GM19467 (cell line): ENCODE measurements around the gene CCDC92.

Experiments used
- ATAC-seq: cut with Tn5 transposase; IDR thresholded peaks from one replicate; pipeline ENCODE4 v1.9.1; 2021; ENCODE audit warnings: mild to moderate bottlenecking, moderate library complexity; ENCODE audit not compliant: unreplicated experiment

CCDC92 gene

DNA sequence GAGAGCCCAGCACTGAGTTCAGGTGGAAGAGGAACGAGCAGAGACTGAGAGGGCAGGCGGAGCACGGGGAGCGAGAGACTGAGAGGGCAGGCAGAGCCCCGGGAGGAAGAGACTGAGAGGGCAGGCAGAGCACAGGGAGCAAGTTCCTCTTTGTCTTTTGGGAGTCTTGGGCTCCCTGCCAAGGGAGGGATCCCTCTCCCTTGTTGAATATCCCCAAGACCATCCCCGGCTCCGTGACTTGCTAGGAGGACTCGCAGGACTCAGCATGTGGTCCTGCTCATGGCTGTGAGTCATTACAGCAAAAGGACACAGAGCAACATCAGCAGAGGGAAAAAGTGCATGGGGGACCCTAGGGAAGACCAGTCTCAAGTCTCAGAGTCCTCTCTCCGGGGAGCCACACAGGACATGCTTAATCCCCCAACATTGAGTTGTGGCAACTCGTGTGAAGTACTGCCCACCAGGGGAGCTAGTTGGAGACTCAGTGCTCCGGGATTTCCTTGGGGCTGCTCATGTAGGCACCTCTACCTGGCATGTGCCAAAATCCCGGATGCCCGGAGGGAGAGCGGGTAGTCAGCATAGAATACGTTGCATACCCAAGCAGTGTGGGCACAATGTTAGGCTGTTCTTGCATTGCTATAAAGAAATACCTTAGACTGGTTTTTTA is 81.0 kb downstream of the CCDC92 start:
- no peak for ATAC-seq

DNA sequence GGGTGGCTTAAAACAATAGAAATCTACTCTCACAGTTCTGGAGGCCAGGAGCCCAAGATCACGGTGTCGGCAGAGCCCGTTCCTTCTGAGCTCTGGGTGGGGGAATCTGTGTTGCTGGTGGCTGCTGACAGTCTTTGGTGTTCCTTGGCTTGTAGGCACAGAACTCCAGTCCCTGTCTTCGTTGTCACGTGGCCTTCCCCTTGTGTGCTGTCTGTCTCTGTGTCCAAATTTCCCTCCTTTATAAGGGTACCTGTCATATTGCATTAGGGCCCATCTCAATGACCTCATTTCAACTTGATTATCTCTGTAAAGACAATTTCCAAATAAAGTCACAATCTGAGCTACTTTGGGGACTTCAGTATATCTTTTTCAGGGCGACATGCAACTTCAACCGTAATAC is 81.6 kb downstream of the CCDC92 start:
- no peak for ATAC-seq

DNA sequence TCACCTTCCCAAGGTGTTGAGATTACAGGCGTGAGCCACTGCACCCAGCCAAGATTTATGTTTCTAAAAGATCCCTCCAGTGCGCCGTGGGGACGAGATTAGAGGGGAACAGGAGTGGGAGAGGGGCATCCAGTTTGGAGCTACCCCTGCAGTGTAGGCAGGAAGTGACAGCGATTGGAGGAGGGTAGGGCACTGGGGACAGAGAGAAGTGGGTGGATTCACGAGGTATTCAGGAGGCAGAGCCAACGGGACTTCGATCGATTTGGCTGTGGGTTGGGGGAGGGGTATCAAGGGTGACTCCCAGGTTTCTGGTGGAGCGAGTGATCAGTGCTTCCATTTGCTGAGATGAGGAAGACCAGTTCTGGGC is 82.1 kb downstream of the CCDC92 start:
- no peak for ATAC-seq

DNA sequence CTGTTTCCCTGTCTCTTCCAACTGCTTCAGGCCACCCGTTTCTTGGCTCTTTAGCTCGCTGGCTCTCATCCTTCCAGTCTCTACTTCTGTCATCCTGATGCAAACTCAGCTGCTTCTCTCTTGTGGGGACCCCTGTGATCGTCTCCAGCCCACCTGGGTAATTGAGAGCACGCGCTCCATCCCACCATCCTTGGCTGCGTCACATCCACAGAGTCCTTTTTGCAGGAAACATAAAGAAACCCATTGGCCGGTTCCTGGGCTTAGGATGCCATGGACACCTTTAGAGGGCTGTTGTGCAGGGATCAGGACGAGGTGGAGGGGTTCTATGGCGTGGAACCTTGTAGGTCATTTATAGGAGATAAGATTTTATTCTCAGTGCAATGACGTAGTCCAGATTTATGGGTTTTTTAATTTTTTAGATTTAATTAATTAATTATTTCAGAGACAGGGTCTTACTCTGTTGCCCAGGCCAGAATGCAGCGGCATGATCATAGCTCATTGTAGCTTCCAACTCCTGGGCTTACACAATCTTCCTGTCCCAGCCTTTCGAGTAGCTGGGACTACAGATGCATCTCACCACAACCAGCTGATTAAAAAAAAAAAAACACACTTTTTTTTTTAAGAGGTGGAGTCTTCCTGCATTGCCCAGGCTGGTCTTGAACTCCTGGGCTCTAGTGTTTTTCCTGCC is 82.6 kb downstream of the CCDC92 start:
- no peak for ATAC-seq

DNA sequence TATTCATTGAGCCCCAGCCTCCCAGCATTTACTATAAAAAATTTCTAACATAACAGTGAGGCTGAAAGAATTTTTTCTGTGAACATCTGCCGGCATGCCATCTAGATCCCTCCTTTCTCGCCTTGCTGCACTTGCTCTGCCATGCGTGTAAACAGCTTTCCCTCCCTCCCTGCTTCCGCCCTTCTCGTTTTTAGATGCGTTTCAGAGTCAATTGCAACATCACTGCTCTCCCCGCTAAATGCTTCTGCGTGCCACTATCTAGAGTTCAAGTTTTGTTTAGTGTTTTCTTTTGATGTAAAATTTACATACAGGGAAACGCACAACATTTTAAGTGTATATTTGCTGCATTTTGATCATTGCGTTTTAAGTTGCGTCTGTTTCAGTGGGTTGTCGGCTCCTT is 83.6 kb downstream of the CCDC92 start:
- no peak for ATAC-seq

DNA sequence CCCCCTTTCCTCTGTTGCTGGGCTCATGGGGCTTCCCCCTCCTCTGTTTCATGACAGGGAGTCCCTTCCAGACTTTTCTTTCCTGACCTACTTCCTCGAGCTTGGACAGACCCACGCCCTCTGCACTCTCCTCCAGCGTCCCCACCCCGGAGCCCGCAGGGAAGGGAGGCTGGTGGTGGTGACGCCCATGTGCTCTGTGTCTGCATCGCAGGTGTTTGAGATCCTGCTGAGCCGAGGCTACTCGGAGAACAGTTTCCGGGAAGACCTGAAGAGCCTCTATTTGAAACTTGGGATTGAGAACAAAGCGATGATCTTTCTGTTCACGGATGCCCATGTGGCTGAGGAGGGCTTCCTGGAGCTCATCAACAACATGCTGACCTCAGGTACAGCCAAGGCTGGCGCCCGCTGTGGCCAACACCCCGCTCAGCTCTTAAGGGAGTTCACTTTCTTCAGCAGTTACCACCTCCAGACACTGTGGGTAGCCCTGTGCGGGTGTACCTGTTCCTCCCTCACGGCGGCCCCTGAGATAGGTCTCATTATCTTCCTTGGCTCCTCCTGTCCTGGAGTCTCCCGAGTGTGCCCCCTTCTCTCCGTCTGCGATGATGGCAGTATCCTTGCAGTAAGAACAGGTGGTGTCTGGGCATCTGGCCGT is 85.6 kb downstream of the CCDC92 start:
- ATAC-seq: no peak

DNA sequence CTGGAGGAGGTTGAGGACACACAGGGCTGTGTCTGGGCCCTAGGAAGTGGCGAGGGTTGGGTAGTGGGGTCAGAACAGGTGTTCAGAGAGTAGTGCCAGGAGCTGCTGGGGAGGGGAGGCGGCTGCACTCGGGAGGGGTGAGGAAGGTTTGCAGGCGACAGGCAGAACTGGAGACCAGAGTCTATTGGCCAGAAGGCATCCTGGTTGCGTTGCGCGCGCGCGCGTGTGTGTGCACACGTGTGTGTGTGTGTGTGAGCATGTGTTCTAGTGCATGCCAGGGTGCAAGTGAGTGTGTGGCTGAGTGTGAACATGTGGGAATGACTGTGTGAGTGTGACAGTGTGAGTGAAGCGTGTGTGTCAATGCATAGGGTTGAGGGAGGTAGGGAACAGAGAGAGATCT is 86.4 kb downstream of the CCDC92 start:
- no peak for ATAC-seq
